Measurements from ENCODE around the gene TMF1.

The TMF1 gene

GRCh38 chr3:69051756-69052471 lies at the start of gene TMF1:
Gene TMF1, minus strand, starts transcription at chr3:69052333. Its CDS starts 247 bp downstream, at chr3:69052086.
- peak; percentile 94 to 97 for DNase-seq (ENCODE audit: low read depth in 2 of 2)

GRCh38 chr3:69099576-69099975 lies 47.4 kb upstream of the TMF1 start:
- DNase-seq (ENCODE audit: low read depth in 2 of 2): no peak

- no peak for DNase-seq (ENCODE audit: low read depth in 2 of 2)
These were observed 45.4 kb upstream of the TMF1 start for GRCh38 chr3:69097407-69098086.

- no peak for DNase-seq (ENCODE audit: low read depth in 2 of 2)
These were observed 44.2 kb upstream of the TMF1 start for GRCh38 chr3:69096299-69096698.

GRCh38 chr3:69095636-69096035 lies 43.5 kb upstream of the TMF1 start:
- no peak for DNase-seq (ENCODE audit: low read depth in 2 of 2)

GRCh38 chr3:69094467-69095205 lies 42.5 kb upstream of the TMF1 start:
- no peak for DNase-seq (ENCODE audit: low read depth in 2 of 2)

DNA sequence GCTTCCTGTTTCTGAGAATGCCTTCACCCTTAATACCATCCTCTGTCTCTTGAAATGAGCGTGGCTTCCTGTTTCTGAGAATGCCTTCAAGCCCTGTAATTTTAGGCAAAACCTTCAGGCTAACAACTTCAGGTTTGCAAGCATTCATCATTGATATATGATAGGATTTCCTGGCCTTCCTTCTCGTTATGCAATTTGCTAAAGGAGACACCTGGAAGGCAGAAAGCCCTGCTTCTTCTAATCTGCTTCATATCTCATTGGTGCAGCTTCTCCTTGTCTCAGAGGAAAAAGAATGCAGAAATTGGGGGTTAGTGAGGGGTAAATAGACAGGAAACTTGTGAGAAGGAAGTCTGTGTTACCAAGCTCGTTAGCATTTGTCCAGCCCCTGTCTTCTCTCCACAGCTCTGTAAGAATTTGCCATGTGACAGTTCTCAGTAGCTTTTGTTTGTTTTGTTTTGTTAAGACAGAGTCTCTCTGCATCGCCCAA lies 39.9 kb upstream of the TMF1 start:
- DNase-seq (ENCODE audit: low read depth in 2 of 2): no peak

DNA sequence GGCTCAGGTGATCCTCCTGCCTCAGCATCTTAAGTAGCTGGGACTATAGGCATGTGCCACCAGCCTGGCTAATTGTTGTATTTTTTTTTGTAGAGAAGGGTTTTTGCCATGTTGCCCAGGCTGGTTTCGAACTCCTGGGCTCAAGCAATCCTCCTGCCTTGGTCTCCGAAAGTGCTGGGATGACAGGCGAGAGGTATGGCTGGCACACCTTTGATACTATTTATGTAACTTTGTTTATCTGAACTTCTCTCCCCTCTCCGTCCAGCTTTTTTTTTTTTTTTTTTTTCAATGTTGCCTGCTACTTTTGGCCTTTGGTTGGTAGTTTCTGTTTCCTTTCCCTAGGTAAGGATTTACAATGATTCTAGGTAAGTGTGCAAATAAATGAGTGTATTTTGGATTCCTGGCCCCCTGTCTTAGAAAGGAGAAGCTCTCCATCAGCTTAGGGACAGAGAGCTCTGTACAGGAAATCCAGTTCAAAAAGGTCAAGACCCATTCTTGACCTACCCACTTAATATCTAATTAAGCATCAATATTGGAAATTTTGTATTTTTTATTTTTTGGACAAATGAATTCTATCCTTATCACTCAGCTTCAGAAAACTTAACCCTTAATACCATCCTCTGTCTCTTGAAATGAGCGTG lies 39.4 kb upstream of the TMF1 start:
- no peak for DNase-seq (ENCODE audit: low read depth in 2 of 2)

DNA sequence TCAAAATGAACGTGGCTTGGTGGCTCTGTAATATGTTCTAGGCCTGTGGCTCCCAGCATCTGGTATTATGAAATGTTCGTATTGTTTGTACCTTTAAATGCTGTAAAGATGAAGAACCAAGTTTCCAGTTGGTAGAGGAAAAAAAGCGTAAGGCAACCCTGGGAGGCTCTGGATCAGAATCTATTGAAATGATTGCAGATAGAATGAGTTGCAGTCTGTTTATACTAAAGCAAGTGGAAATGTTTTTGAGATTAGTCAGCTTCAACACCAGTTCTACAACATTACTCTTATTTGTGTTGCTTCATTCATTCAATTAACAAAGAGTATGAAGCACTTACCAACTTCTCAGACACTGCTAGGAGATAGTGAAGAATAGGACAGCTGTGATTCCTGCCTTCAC lies 37.9 kb upstream of the TMF1 start:
- no peak for DNase-seq (ENCODE audit: low read depth in 2 of 2)

DNA sequence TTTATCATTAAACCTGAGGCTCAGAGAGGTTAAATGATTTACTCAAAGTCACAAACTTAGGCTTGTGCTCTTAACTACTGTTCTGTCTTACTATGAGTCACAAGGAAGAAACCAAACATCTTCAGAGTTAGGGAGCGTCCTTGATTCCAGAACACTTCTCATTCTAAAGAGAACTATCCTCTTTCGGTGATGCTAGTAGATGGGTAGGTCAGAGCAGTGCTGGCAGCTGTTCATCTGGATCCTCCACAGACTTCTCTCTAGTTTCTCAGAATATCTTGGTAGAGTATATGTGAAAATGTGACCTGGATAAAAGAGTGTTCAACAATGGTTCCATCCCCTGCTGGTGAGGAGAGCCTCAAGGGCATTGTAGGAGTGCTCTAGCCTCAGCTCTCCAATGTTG lies 35.9 kb upstream of the TMF1 start:
- DNase-seq (ENCODE audit: low read depth in 2 of 2): no peak

- DNase-seq (ENCODE audit: low read depth in 2 of 2): no peak
These were observed 35.1 kb upstream of the TMF1 start for GRCh38 chr3:69087030-69087791.

DNA sequence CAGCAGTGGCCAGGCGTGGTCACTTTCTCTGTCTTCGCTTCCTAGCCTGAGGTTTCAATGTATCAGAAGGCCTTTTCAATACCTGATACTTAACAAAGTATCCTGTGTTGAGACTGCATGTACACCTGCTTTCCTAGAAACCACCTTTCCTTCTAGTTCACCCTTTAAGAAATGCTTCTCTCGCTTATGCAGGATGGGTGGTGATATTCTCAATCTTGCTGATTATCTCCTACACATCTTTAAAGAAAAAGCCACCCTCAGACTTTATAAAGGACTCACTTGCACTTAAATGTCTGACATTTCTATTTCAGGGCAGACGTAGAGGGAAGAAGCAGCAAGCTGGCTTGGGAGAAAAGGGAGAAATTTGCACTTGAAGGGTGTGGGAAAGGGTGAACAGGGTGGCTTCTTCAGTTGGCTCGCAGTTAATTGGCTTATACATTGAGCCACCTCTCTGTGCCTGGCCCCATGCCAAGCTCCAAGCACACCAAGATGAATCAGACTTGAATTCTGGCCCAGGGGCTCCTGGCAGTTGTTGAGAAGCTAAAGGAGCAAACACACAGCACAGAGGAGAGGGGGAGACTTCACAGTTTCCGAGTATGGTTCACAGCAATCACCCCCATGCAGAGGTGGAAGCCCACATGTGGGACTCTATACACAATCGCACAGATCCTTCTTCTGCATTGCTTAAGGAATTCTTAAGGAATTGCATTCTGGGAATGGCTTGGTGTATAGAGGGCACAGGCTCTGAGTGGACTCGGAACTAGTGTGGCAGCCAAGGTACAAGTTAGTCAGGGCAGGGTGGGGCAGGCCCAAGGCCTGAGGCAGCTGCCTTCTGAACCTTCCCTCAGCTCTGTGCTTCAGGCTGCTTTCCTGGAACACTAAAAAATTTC lies 33.9 kb upstream of the TMF1 start:
- DNase-seq (ENCODE audit: low read depth in 2 of 2): peak in 1 of 2 donors; percentile 49

- DNase-seq (ENCODE audit: low read depth in 2 of 2): no peak
These were observed 33.2 kb upstream of the TMF1 start for GRCh38 chr3:69085168-69085832.

DNA sequence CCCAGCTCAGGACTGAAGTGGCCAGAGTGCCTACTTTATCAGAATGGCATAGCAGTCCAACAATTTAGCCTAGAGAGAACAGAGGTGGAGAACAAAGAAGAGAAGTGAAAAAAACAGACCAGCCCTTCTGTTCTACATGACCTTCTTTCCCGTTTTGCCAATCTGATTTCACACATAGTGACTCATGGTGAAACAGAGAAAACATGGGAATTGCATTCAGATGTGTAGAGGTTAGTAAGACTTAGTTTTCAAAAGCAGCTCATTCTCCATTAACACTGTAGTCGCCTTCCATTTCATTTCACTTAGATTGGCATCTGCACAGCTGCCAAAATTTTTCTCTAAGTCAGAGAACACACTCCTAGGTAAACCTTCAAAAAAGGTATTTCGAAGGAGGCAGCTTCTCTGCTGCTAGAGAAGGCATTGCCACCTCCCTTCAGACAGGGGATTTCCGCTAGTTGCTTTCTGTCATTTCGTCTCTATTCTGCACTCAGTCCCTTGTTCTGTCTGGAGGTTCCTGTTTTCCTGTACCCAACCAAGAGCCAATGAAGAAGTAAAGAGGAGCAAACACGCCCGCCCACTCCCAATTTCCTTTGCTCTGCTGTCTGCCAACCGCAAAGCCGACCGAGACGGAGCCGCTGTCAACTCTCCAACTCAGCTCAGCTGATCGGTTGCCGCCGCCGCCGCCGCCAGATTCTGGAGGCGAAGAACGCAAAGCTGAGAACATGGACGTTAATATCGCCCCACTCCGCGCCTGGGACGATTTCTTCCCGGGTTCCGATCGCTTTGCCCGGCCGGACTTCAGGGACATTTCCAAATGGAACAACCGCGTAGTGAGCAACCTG lies 32.4 kb upstream of the TMF1 start, which contains the start of gene ARL6IP5:
Gene ARL6IP5 (plus strand): TSS at position 612 of the 842 bp plus-strand sequence. CDS start 111 bp downstream, at position 723.
- DNase-seq (ENCODE audit: low read depth in 2 of 2): peak; percentile 75 to 80

GRCh38 chr3:69082805-69083204 lies 30.7 kb upstream of the TMF1 start:
- no peak for DNase-seq (ENCODE audit: low read depth in 2 of 2)

DNA sequence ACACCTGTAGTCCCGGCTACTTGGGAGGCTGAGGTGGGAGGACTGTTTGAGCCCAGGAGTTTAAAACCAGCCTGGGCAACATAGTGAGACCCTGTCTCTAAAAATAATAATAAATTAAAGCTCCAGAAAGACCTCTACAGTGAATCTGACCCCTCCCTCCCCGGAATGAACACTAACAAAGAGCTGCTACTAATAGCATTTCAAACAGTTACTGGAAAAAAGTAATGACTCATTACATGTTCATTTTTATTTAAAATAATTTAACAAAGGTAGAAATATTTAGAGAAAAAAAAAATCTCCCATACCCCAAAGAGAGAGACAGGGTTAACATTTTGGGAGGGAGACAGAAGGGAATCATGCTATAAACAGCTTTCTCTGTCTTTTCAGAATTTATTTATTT lies 30.2 kb upstream of the TMF1 start:
- DNase-seq (ENCODE audit: low read depth in 2 of 2): no peak

- DNase-seq (ENCODE audit: low read depth in 2 of 2): no peak
These were observed 29.6 kb upstream of the TMF1 start for GRCh38 chr3:69081583-69082262.
